Smooth muscle cell (in vitro differentiated cells): ENCODE measurements around the gene NCAPH2. TPM values are rescaled to one million over a fixed set of nuclear protein-coding genes. Genes with fewer than 3 reads are reported as not detected.

Experiments
- DNase-seq: peaks from one replicate; lab custom pipeline; 2025; ENCODE audit not compliant: unreplicated experiment; lab: John Stamatoyannopoulos, UW
- H2AFZ ChIP-seq: fragments of 200-600 bp; sonication (generic); 2 replicates; pipeline ENCODE4 v1.6.0; 2016; ENCODE audit warnings: antibody characterized with exemption, low read depth, mild to moderate bottlenecking
- H3F3A ChIP-seq: fragments of 200-600 bp; sonication (generic); 2 replicates; pipeline ENCODE4 v1.6.0; 2017; ENCODE audit warnings: antibody characterized with exemption, low read depth
- H3K27ac ChIP-seq: fragments of 200-600 bp; sonication (generic); 2 replicates; pipeline ENCODE4 v1.5.1; 2016; ENCODE audit warnings: low read depth, mild to moderate bottlenecking
- H3K27me3 ChIP-seq: fragments of 200-600 bp; sonication (generic); 2 replicates; pipeline ENCODE4 v1.6.1; 2016; ENCODE audit warnings: low read depth, mild to moderate bottlenecking
- H3K36me3 ChIP-seq: fragments of 200-600 bp; sonication (generic); 2 replicates; pipeline ENCODE4 v1.5.1; 2016; ENCODE audit warnings: low read depth
- H3K4me1 ChIP-seq: fragments of 200-600 bp; sonication (generic); 2 replicates; pipeline ENCODE4 v1.5.1; 2016; ENCODE audit warnings: low read depth
- H3K4me2 ChIP-seq: fragments of 200-600 bp; sonication (generic); 2 replicates; pipeline ENCODE4 v1.6.0; 2016; ENCODE audit warnings: mild to moderate bottlenecking
- H3K4me3 ChIP-seq: fragments of 200-600 bp; sonication (generic); 2 replicates; pipeline ENCODE4 v1.5.1; 2016; ENCODE audit warnings: mild to moderate bottlenecking
- H3K79me2 ChIP-seq: fragments of 200-600 bp; sonication (generic); 2 replicates; pipeline ENCODE4 v1.6.0; 2016; ENCODE audit warnings: low read depth, mild to moderate bottlenecking
- H3K9ac ChIP-seq: fragments of 200-600 bp; sonication (generic); 2 replicates; pipeline ENCODE4 v1.6.0; 2016; ENCODE audit warnings: low read depth
- H3K9me3 ChIP-seq: fragments of 200-600 bp; sonication (generic); replicated peaks from 2 replicates; pipeline ENCODE4 v1.5.1; 2016; ENCODE audit warnings: low read depth
- H4K20me1 ChIP-seq: fragments of 200-600 bp; sonication (generic); 2 replicates; pipeline ENCODE4 v1.6.0; 2016; ENCODE audit warnings: low read depth
- WGBS: methylation state at CpG from one replicate; pipeline ENCODE4 v1.1.7; 2016; ENCODE audit warnings: low lambda C conversion rate; 5-methylcytosine and 5-hydroxymethylcytosine counted together
- polyA plus RNA-seq: library from polyadenylated mRNA; unstranded; fragments of >200 nt; fragmentation: Nextera tagmentation; extraction: Ambion mirVana; gene quantifications from 2 replicates; pipeline ENCODE4 v1.2.1, GENCODE V29; 2016
- total RNA-seq: library from RNA; depleted of rRNA; stranded (reverse); fragments of >200 nt; gene quantifications from 2 replicates; pipeline ENCODE4 v1.2.3, GENCODE V29; 2014
- TF ChIP-seq, protein P1 (sequence below): fragments of 200-600 bp; sonication (generic); IDR thresholded peaks from 2 replicates; pipeline ENCODE4 v1.5.1; 2017; ENCODE audit warnings: borderline replicate concordance, mild to moderate bottlenecking, antibody characterized with exemption; ENCODE audit not compliant: insufficient read depth, poor library complexity, severe bottlenecking

Gene NCAPH2
- total and polyA plus RNA-seq, 2 experiments from 2014 or later, result 24.1 to 45.7 TPM

DNA sequence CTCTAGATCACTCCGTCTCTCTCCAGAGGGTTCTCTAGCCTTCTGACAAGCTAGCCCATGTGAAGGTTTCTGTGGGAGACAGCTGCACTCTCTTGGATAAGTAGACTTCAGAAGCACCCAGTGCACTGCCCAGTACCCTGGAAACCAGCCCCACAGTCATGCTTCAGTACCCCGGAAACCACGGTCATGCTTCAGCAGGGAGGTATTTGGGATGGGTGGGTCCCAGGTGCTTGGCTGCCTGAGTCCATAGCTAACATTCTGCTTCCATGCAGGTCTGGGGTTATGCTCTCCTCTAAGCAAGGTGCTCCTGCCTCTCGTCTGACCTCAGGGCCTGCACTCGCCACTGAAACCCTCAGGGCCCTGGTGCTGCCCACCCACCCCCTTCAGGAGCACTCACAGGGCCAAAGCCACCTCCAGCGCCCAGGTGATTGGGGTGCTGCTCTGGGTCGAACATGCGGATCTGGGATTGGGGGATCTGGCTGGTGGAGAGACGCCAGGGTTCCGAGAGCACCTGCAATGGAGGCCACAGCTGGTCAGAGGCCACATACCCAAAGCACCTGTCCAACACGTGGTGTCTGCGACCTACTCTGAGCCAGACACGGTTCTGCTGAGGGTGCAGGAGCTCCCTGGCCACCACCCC, 62.0 kb downstream of the NCAPH2 start:
- Histone ChIP-seq H4K20me1 (no peaks in the 10 kb centered on the region), H3K27me3 (no peaks in the 10 kb centered on the region), H3F3A (no peaks in the 10 kb centered on the region), H3K27ac (no peak overlapping the region), H3K79me2 (no peaks in the 10 kb centered on the region), H3K9me3 (no peaks in the 10 kb centered on the region), H3K4me2 (no peak overlapping the region), H3K4me3 (no peak overlapping the region), H2AFZ (no peak overlapping the region), H3K9ac (no peak overlapping the region), H3K36me3 (peaks cover 3% of the 10 kb centered on the region), H3K4me1 (no peaks in the 10 kb centered on the region)
- DNase-seq, result no peak
- 96% methylated on average over 12 of the region's 13 CpGs for WGBS
- TF ChIP-seq, protein P1, sequence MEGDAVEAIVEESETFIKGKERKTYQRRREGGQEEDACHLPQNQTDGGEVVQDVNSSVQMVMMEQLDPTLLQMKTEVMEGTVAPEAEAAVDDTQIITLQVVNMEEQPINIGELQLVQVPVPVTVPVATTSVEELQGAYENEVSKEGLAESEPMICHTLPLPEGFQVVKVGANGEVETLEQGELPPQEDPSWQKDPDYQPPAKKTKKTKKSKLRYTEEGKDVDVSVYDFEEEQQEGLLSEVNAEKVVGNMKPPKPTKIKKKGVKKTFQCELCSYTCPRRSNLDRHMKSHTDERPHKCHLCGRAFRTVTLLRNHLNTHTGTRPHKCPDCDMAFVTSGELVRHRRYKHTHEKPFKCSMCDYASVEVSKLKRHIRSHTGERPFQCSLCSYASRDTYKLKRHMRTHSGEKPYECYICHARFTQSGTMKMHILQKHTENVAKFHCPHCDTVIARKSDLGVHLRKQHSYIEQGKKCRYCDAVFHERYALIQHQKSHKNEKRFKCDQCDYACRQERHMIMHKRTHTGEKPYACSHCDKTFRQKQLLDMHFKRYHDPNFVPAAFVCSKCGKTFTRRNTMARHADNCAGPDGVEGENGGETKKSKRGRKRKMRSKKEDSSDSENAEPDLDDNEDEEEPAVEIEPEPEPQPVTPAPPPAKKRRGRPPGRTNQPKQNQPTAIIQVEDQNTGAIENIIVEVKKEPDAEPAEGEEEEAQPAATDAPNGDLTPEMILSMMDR, result no peak

DNA sequence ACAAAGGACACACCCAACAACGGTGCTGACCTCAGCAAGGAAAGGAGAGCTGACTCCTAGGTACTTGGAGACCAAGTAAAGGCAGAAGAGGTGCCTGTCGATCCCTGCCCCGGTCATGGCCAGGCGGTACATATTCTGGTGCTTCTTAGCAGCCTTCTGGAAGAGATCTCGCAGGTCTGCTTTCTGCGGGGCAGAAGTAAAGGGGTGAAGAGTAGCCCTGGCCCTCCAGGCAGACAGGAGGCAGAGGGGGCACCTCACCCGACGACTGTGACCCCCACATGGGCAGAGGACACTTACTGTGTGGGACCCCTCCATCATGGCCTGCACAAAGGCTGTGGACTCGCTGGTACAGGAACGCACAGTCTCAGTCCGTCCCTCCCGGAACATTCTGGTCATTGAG, 62.8 kb downstream of the NCAPH2 start:
- Histone ChIP-seq H3K9ac (no peak overlapping the region), H3K27me3 (no peaks in the 10 kb centered on the region), H3K4me2 (no peak overlapping the region), H3F3A (no peaks in the 10 kb centered on the region), H2AFZ (no peak overlapping the region), H3K4me1 (no peaks in the 10 kb centered on the region), H3K36me3 (peaks cover 3% of the 10 kb centered on the region), H3K79me2 (no peaks in the 10 kb centered on the region), H3K9me3 (no peaks in the 10 kb centered on the region), H4K20me1 (no peaks in the 10 kb centered on the region), H3K4me3 (no peak overlapping the region), H3K27ac (no peak overlapping the region)
- WGBS, result 98% methylated on average over 12 of the region's 12 CpGs
- TF ChIP-seq, protein P1, result no peak
- no peak for DNase-seq

GRCh38 chr22:50571264-50572175, 63.5 kb downstream of the NCAPH2 start:
- TF ChIP-seq, protein P1, result no peak
- Histone ChIP-seq H3K4me3 (no peak overlapping the region), H4K20me1 (no peaks in the 10 kb centered on the region), H3K27me3 (no peaks in the 10 kb centered on the region), H3K4me2 (no peak overlapping the region), H3K9ac (no peak overlapping the region), H3F3A (no peaks in the 10 kb centered on the region), H3K4me1 (no peaks in the 10 kb centered on the region), H3K36me3 (peaks cover 3% of the 10 kb centered on the region), H3K9me3 (no peaks in the 10 kb centered on the region), H3K27ac (no peak overlapping the region), H3K79me2 (no peaks in the 10 kb centered on the region), H2AFZ (no peak overlapping the region)
- 95% methylated on average over 26 of the region's 26 CpGs for WGBS
- no peak for DNase-seq
